Fibroblast of pulmonary artery (primary cell): ENCODE data around the gene ASB10.

Experiments used
- DNase-seq: peaks from one replicate; pipeline ENCODE4 v3.0.0-alpha.2; 2010; ENCODE audit warnings: low read depth
- H3K4me3 ChIP-seq: replicated peaks from 2 replicates; pipeline ENCODE4 v1.5.1; 2011; ENCODE audit warnings: low read depth, mild to moderate bottlenecking, control low read depth, low read length, moderate library complexity
- CTCF ChIP-seq: IDR thresholded peaks from 2 replicates; pipeline ENCODE4 v1.5.1; 2011; ENCODE audit warnings: mild to moderate bottlenecking, control low read depth, low read length, inconsistent platforms; ENCODE audit errors: missing control alignments

Gene ASB10

GRCh38 chr7:151178831-151179230 is 8.2 kb downstream of the ASB10 start:
- DNase-seq: no peak
- TF ChIP-seq CTCF: no peak

DNA sequence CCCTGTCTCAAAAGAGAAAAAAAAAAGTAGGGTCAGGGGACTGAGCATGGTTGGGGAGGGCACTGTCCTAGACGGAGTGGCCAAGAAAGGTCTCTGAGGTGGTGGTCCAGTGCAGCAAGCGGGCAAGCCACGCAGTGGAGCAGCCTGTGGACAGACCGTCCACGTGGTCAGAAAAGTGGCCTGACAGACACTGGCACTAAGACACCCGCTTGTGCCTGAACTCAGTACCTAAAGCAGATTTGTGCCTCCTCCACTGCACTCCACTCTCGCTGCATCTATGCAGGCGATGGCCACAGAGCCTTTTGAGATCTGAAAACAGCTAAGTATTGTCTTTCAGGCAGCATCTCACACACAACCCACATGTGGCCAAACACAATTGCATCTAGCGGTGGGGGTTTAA is 8.8 kb downstream of the ASB10 start:
- H3K4me3 ChIP-seq: no peak overlapping the region
- DNase-seq: no peak
- TF ChIP-seq CTCF: no peak

More at GRCh38 chr7:151178831-151179230, 8.2 kb downstream of the ASB10 start:
- H3K4me3 ChIP-seq: no peak overlapping the region

DNA sequence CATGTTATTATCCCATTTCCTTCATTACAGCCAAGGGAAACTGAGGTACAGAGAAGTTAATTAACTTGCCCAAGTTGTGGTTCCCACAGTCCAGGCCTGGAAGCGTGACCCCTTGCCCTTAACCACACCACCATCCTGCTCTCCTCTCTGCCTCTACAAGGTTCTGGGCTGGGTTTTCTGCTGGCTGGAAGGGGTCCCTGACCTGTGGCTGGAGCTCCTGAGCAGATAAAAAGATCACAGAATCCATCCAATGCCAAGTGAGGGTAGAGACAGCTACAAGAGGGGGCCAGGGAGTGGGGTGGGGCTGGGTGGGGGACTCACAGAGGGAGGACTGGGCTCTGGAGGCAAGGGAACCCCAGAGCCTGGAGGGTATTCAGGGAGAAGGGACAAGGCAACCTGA is 9.7 kb downstream of the ASB10 start:
- no peak overlapping the region for H3K4me3 ChIP-seq
- DNase-seq: no peak
- TF ChIP-seq CTCF: no peak

GRCh38 chr7:151176401-151176800 is 10.6 kb downstream of the ASB10 start:
- no peak for DNase-seq
- H3K4me3 ChIP-seq: no peak overlapping the region
- no peak for TF ChIP-seq CTCF

- H3K4me3 ChIP-seq: no peak overlapping the region
- no peak for DNase-seq
These were observed 11.2 kb downstream of the ASB10 start for GRCh38 chr7:151175793-151176311.

DNA sequence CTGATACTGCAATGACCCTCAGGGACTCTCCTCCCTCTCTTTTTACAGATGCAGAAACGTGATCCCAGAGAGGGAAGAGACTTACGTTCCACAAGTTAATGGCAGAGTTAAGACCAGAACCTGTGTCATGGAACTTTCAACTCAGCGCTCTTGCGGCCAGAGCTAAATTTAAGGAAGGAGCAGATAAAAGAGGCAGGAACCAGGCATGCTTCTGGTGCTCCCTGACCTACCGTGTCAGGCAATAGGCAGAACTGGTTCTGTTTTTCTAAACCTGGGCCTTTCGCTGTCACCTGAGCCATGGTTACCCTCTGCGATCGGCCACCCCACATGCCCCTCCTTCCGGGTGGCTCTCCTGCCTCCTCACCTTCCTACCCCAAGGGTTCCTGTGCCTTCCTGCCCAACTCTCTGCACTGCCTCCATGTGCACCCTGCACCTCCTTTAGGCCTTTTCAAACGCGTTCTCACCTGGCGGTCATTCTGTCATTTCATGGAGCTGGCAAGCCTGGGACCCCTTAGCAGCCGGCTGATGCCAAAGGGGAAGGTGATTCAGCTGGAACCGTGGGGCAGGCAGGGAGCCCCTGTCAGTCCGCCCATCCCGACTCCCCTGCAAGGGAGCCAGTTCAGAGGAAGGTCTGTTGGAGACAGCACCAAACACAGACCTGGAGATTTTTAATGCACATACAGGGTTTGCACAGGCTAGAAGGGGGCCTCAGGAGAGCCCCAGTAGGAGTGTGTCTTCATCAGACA is 11.8 kb downstream of the ASB10 start:
- H3K4me3 ChIP-seq: no peak overlapping the region
- no peak for DNase-seq
- TF ChIP-seq CTCF: no peak

More at GRCh38 chr7:151175793-151176311, 11.2 kb downstream of the ASB10 start:
- no peak for TF ChIP-seq CTCF
